Osteocyte (in vitro differentiated cells): Measurements from ENCODE around the gene CNDP1. TPM values are rescaled to one million over a fixed set of nuclear protein-coding genes. Genes with fewer than 3 reads are reported as not detected.

Source experiments
- DNase-seq: peaks from one replicate; pipeline ENCODE4 v3.0.0; 2021; ENCODE audit warnings: mixed read lengths; ENCODE audit not compliant: unreplicated experiment; ENCODE audit errors: extremely low spot score
- H3K27ac Mint-ChIP-seq: one replicate; pipeline ENCODE4 v1.8.0; 2021; ENCODE audit warnings: mild to moderate bottlenecking, mixed read lengths; ENCODE audit not compliant: unreplicated experiment
- H3K27me3 Mint-ChIP-seq: one replicate; pipeline ENCODE4 v1.8.0; 2021; ENCODE audit warnings: mixed read lengths; ENCODE audit not compliant: unreplicated experiment
- H3K36me3 Mint-ChIP-seq: one replicate; pipeline ENCODE4 v1.8.0; 2021; ENCODE audit warnings: mixed read lengths; ENCODE audit not compliant: unreplicated experiment
- H3K4me1 Mint-ChIP-seq: one replicate; pipeline ENCODE4 v1.8.0; 2021; ENCODE audit warnings: mixed read lengths; ENCODE audit not compliant: unreplicated experiment
- H3K4me3 Mint-ChIP-seq: one replicate; pipeline ENCODE4 v1.8.0; 2021; ENCODE audit warnings: mild to moderate bottlenecking, moderate library complexity, mixed read lengths; ENCODE audit not compliant: unreplicated experiment
- H3K9me3 Mint-ChIP-seq: one replicate; pipeline ENCODE4 v1.8.0; 2021; ENCODE audit warnings: mixed read lengths; ENCODE audit not compliant: unreplicated experiment
- total RNA-seq: library from RNA; stranded (reverse); gene quantifications from 2 replicates; pipeline ENCODE4 v1.2.1, GENCODE V29; 2021
- TF ChIP-seq, protein P1 (sequence below): fragments of 200-600 bp; sonication (generic); IDR thresholded peaks from 2 replicates; pipeline ENCODE4 v1.5.0; 2021; ENCODE audit warnings: antibody characterized with exemption, mild to moderate bottlenecking, moderate library complexity

CNDP1 gene
- total RNA-seq, 1 donor from 2014 or later: not detected

DNA sequence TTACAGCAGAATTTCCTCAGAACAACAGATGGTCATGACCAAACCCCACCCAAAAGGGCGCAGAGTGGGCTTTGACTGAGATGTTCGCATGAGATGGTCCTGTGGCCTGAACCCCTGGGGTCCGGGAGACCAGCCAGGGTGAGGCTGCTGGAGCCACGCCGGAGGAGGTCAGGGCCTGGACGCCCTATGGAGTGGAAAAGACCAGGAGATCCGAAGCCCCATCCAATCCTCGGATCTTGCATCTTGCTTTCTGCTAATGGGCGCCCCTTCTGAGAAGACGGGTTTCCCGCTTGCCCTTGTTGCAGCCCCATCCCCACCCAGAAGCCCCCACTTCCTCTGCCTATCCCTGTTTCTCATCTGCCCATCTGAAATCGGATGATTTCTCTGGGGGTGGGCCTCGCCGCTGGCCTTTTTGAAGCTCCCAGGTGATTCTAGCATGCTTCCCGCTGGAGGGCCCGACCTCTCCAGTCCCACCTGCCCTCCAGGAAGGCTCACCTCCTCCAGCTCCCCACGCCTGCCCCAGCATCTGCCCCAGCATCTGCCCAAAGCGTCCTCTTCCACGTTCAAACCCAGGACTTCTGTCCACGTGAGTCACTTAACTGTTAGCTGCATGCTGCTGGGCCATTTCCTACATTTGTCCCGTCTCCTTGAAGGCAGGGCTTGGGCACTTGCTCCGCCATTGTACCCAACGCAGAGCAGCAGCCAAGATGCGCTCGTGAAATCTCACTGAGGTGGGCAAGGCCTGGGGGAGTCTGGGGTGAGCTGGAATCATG, 4.3 kb upstream of the CNDP1 start:
- H3K27ac Mint-ChIP-seq: no peak overlapping the region
- peak; percentile 81 for DNase-seq
- H3K9me3 Mint-ChIP-seq: no peaks in the 10 kb centered on the region
- no peaks in the 10 kb centered on the region for H3K36me3 Mint-ChIP-seq
- no peak overlapping the region for H3K4me3 Mint-ChIP-seq
- TF ChIP-seq, protein P1, sequence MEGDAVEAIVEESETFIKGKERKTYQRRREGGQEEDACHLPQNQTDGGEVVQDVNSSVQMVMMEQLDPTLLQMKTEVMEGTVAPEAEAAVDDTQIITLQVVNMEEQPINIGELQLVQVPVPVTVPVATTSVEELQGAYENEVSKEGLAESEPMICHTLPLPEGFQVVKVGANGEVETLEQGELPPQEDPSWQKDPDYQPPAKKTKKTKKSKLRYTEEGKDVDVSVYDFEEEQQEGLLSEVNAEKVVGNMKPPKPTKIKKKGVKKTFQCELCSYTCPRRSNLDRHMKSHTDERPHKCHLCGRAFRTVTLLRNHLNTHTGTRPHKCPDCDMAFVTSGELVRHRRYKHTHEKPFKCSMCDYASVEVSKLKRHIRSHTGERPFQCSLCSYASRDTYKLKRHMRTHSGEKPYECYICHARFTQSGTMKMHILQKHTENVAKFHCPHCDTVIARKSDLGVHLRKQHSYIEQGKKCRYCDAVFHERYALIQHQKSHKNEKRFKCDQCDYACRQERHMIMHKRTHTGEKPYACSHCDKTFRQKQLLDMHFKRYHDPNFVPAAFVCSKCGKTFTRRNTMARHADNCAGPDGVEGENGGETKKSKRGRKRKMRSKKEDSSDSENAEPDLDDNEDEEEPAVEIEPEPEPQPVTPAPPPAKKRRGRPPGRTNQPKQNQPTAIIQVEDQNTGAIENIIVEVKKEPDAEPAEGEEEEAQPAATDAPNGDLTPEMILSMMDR: no peak
- H3K27me3 Mint-ChIP-seq: peaks cover 22% of the 10 kb centered on the region
- H3K4me1 Mint-ChIP-seq: no peaks in the 10 kb centered on the region

DNA sequence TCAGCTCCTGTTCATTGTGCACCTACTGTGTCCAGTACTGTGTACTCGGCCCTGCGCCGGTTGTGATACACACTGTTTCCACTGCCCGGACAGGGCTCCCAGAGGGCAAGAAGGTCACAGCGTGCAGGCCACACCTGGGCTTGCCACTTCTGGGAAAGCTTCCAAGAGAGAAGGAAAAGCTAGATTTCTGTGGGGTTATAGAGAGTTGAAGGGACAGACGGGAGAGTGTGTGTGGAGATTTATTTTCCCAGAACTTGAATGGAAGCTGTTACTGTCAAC, 3.8 kb upstream of the CNDP1 start:
- Mint-ChIP-seq H3K4me1 (no peaks in the 10 kb centered on the region), H3K27ac (no peak overlapping the region), H3K36me3 (no peaks in the 10 kb centered on the region), H3K27me3 (peaks cover 22% of the 10 kb centered on the region), H3K9me3 (no peaks in the 10 kb centered on the region), H3K4me3 (no peak overlapping the region)
- peak; percentile 70 for DNase-seq
- TF ChIP-seq, protein P1: no peak

DNA sequence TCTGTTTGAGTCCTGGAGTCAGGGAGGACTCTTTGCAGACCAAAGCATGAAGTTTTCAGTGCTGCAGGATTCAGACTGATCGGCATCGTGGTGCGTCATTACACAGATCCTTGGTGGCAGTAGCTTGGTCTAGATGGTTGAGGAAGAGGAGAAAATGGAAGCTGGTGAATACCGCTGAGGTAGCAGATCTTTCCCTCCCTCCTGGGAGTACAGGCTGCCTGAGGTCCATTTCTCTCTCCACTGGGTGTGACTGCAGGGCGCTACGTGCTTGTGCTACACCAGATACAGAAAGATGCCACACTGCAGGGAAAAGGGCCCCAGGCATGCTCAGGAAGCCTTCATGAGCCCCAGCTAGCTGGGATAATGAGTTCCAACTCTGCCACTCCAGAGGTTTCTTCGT, 3.3 kb upstream of the CNDP1 start:
- no peak overlapping the region for H3K4me3 Mint-ChIP-seq
- TF ChIP-seq, protein P1: no peak
- H3K4me1 Mint-ChIP-seq: no peaks in the 10 kb centered on the region
- no peaks in the 10 kb centered on the region for H3K36me3 Mint-ChIP-seq
- no peak overlapping the region for H3K27ac Mint-ChIP-seq
- H3K27me3 Mint-ChIP-seq: peaks cover 23% of the 10 kb centered on the region
- peak; percentile 65 for DNase-seq
- H3K9me3 Mint-ChIP-seq: no peaks in the 10 kb centered on the region

DNA sequence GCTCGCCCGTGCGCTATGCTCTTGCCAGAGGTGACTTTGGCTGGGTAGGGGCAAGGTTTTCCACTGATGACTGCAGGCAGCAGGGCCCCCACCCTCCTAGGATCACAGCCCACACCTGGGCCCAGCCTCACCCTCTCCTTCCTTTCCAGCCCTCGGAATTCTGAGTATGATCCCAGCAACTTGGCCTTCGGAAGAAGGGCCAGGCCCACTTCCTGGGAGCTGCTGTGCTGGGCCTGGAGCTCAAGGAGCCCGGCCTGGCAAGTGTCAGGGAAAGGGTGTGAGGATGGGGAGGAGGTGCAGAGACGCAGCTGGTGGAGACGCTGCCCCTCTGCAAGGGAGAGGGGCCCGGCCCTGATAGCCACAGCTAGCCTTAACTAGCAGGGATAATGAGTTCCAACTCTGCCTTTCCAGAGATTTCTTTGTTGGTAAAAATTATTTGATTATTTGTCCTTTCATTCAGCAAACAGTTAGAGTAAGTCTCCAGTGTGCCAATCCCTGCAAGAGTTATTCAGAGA, 1.7 kb upstream of the CNDP1 start:
- Mint-ChIP-seq H3K27me3 (peaks cover 20% of the 10 kb centered on the region), H3K36me3 (no peaks in the 10 kb centered on the region), H3K4me3 (no peak overlapping the region), H3K4me1 (no peaks in the 10 kb centered on the region), H3K9me3 (no peaks in the 10 kb centered on the region), H3K27ac (no peak overlapping the region)
- DNase-seq: no peak
- TF ChIP-seq, protein P1: no peak

DNA sequence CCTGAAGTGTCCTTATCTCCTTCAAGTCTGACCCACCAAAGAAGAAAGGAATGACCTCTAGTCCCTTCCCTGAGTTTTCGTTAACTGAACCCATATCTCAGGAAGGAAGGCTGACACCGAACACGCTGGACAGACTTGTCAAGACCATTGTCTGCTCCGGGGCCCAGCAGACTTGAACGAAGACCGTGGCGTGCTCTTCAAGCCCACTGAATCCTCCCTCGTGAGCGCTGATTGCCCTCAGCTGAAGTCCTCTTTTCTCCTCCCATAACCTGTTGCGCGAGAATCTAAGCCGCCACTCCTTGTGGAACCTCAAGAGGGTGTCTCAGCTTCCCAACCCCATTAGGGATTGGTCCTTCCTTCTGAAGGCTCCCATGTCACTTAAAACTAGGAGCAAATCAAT, 634 bp upstream of the CNDP1 start:
- Mint-ChIP-seq H3K27ac (no peak overlapping the region), H3K9me3 (no peaks in the 10 kb centered on the region), H3K27me3 (peaks cover 12% of the 10 kb centered on the region), H3K4me1 (no peaks in the 10 kb centered on the region), H3K4me3 (no peak overlapping the region), H3K36me3 (no peaks in the 10 kb centered on the region)
- TF ChIP-seq, protein P1: no peak
- no peak for DNase-seq
